ENCODE measurements around the gene UNC13A.

GRCh38 chr19:17722655-17723240 is 34.6 kb upstream of the UNC13A start:
- TF ChIP-seq, protein P1, sequence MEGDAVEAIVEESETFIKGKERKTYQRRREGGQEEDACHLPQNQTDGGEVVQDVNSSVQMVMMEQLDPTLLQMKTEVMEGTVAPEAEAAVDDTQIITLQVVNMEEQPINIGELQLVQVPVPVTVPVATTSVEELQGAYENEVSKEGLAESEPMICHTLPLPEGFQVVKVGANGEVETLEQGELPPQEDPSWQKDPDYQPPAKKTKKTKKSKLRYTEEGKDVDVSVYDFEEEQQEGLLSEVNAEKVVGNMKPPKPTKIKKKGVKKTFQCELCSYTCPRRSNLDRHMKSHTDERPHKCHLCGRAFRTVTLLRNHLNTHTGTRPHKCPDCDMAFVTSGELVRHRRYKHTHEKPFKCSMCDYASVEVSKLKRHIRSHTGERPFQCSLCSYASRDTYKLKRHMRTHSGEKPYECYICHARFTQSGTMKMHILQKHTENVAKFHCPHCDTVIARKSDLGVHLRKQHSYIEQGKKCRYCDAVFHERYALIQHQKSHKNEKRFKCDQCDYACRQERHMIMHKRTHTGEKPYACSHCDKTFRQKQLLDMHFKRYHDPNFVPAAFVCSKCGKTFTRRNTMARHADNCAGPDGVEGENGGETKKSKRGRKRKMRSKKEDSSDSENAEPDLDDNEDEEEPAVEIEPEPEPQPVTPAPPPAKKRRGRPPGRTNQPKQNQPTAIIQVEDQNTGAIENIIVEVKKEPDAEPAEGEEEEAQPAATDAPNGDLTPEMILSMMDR (IDR thresholded peaks at IDR 0.05; ENCODE audit: borderline replicate concordance, extremely low read depth, low read length, poor library complexity, severe bottlenecking), result no peak
- no peak for TF ChIP-seq EZH2 (IDR thresholded peaks at IDR 0.05; ENCODE audit: borderline replicate concordance, low read depth, low read length, severe bottlenecking)
